NCI-H2227 (cell line): ENCODE measurements around the gene SCUBE2.
"Not testable (repeated sequence)": the region's sequence is repeated elsewhere in the genome, so short reads cannot be mapped to it uniquely, and the experiment has no call there.

Experiments used
- DNase-seq: peaks from one replicate; lab custom pipeline; 2025; ENCODE audit not compliant: unreplicated experiment; lab: John Stamatoyannopoulos, UW

Gene SCUBE2

DNA sequence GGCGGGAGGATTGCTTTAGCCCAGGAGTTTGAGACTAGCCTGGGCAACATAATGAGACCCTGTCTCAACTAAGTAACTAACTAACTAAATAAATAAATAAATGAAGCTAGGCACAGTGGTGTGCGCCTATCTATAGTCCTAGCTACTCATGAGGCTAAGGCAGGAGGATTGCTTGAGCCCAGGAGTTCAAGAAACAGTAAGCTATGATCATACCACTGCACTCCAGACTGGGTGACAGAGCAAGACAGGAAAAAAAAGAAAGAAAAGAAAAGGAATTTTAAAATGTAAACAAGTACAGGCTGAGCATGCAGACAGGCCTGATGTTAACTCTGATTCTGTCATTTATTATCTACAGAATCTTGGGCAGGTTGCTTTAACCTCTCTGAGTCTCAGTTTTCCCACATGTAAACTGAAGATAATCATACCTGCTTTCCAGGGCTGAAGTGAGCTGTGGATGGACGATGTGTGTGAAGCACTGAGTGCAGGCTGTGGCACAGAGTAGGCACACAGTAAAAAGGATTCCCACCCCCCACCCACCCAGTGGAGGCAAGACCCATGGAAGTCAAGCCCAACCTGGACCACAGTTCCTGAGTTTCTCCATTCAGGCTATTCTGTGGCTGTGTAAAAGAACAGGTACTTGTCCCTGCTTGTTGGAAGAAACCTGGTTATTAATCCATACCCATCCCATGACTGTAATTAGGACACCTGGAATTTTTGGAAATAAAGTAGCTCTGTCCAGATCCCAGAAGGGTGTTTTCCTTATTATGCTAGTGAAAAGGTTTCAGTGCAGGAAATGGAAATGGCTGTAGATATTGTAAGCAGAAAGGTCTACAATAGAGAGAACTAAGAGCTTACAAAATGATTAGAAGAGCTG lies 18.7 kb upstream of the SCUBE2 start:
- no peak for DNase-seq

DNA sequence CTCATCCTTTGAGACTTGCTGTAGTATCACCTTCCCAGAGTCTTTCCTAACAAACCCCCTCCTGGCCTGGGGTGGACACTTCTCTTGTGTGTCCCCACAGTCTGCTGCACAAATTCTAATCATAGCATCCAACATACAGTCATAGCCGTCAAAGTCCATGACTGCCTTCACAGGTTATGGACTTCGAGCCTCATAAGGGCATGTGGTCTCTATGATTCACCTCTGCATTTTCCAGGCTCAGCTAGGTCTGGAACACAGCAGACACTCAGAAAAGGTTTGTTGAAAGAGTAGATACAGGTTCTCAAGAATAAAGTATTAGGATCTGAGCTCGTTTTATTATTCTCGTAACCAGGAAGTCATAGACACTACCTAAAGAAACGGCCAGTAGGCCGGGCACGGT lies 13.2 kb upstream of the SCUBE2 start:
- no peak for DNase-seq

DNA sequence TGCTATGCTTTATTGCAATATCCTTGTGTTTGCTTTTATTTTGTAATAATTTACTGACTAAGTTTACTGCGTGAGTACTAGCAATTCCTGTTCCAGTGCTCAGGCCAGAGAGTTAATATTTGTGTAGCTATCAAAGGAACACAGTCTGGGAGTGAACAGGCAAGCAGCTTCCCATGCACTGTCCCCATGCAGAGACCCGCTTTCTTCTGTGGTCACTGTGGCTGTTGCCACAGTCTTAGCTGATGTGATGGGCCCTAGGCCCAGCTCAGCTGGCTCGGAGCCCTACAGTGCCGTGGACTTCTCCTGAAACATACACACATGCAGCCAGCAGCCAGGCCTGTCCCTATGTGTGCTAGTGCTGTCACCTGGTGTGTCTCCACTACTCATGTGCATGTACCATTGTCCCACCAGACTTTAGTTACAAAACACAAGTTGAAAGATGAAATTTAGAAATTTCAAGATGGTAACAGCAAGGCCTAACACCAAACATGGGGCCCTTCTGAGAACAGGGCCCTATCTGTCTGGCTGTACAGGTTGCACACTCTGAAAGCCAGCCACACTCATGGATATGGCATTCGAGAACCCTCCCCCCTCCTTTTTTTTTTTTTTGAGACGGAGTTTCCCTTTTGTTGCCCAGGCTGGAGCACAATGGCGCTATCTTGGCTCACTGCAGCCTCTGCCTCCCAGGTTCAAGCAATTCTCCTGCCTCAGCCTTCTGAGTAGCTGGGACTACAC lies 12.3 kb upstream of the SCUBE2 start:
- DNase-seq = no peak

DNA sequence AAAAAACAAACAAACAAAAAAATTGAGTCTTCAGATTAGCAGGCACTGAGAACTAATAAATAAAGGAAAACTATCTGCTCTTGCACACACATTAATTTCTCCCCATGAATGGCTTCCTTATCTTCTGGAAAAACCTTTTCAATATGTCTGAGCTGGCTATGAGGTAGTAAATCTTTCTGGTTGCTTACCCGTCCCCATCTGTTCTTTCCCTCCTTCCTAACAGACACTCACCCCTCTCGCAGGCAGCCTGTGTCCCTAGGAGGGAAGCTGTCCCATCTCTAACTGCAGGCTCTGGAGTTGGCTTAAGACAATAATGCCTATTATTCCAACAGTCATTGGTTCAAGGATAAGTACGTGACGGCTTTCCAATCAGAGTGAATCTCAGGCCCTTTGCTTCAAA lies 8.2 kb upstream of the SCUBE2 start:
- DNase-seq = no peak

DNA sequence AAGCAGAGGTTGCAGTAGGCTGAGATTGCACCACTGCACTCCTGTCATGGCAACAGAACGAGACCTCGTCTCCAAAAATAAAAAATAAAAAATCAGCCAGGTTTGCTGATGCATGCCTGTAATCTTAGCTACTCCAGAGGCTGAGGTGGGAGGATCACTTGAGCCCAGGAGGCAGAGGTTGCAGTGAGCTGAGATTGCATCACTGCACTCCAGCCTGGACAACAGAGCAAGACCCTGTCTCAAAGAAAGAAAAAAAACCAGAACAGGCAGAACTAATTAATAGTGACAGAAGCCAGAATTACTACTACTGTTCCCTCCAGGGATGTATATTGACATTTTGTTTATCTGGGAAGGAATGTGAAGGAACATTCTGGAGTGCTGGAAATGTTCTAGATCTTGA lies 7.1 kb upstream of the SCUBE2 start:
- not testable (repeated sequence) for DNase-seq

DNA sequence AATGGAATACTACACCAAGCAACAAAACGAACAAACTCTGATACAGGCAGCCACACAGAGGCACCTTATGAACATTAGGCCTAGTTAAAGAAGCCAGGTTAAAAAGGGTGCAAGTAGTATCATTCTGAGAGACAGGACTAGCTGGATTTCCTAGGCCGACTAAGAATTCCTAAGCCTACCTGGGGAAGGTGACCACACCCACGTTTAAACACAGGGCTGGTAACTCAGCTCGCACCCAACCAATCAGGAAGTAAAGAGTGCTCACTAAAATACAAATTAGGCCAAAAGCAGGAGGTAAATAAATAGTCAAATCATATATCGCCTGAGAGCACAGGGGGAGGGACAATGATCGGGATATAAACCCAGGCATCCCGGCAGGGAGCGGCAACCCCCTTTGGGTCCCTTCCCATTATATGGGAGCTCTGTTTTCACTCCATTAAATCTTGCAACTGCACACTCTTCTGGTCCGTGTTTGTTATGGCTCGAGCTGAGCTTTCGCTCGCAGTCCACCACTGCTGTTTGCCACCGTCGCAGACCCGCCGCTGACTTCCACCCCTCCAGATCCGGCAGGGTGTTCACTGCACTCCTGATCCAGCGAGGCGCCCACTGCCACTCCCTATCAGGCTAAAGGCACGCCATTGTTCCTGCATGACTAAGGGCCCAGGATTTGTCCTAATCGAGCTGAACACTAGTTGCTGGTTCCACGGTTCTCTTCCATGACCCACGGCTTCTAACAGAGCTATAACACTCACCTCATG lies 6.0 kb upstream of the SCUBE2 start:
- not testable (repeated sequence) for DNase-seq

DNA sequence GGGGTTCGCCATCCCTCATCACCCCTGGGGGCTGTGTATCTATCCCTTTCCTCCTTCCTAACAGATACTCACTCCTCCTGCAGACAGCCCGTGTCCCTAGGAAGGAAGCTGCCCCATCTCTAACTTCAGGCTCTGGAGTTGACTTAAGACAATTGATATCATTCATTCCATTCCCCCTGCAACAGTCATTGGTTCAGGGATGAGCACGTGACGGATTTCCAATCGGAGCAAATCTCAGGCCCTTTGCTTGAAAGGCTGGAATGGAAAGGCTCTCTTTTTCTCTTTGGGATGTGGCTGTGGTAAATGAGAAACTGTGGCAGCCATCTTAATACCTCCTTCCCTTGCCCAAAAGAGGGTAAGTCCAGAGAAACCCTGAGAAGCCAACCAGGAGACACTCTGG lies 5.0 kb upstream of the SCUBE2 start:
- no peak for DNase-seq

DNA sequence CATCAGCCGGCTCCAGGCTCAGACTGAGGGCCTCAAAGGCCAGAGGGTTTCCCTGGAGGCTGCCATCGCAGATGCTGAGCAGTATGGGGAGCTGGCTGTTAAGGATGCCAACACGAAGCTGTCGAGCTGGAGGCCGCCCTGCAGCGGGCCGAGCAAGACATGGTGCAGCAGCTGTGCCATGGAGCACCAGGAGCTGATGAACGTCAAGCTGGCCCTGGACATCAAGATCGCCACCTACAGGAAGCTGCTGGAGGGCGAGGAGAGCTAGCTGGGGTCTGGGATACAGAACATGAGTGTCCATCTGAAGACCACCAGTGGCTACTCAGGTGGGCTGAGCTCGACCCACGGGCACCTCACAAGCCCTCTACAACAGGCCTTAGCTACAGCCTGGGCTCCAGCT lies 4.0 kb upstream of the SCUBE2 start:
- no peak for DNase-seq

DNA sequence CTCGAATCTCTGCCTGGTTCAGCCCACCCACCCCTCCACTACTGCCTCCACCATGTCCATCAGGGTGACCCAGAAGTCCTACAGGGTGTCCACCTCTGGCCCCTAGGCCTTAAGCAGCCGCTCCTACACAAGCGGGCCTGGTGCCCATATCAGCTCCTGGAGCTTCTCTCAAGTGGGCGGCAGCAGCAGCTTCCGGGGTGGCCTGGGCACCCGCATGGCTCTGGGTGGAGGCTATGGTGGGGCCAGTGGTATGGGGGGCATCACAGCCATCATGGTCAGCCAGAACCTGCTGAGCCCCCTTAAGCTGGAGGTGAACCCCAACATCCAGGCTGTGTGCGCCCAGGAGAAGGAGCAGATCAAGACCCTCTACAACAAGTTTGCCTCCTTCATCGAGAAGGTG lies 3.0 kb upstream of the SCUBE2 start:
- DNase-seq = no peak

DNA sequence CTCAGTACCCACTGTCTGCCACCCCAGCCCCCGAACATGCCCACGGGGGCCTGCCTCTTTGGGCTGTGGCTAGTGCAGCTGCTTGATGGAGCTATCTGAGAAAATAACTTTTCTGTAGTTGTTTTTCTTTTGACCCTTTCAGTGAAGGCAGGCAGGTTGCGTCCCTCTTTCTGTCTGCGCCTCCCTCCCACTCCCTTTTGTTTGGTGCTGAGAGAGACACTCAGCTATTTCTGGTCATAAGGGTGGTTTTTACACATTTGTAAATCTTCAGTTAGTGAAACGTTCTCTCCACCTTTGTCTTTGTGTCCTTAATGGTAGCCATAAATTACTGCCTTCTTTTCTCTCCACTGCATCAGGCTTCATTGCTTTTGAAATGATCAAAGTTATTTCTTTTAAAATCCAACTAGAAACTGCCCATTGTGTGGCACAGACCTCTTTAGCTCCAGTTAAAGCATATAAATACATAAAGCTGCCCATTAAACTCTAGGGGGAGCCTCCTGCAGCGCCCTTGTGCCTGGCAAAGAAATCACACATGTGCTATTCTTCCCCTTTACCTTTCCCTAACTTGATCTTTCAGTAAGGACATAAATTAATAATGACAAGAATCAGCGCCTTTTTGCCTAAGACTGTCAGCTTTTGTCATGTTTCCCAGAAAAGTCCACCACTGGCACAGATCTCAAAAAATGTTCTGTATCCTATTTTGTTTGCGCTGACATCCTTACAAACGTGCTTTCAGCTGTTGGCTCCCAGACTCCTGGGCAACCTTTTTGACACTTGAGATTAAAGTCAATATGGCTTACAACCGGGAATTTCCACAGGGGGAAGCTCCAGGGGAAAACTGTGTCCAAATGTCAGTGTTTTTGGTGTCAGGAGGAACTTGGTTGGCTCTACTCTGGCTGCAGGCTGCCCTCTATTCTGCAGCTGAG lies 1.7 kb upstream of the SCUBE2 start:
- peak; percentile 18 for DNase-seq

DNA sequence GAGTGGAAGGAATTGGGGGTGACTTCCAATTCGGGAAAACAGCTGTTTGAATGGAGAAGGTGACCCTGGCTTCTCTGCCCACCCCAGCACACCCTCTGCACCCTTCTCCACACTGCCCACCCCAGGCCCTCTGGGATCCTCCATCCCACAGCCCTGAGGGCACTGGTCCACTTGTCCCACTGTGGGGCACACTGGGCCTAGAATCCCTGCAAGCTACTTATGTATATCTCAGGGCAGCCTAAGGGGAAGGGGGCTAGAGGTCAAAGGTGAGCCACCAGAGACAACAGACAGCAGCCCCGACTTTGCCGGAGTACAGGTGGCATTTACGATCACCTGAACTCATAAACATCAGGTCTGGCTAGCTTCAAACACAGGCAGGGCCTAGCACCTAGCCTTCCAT lies 673 bp upstream of the SCUBE2 start:
- no peak for DNase-seq

DNA sequence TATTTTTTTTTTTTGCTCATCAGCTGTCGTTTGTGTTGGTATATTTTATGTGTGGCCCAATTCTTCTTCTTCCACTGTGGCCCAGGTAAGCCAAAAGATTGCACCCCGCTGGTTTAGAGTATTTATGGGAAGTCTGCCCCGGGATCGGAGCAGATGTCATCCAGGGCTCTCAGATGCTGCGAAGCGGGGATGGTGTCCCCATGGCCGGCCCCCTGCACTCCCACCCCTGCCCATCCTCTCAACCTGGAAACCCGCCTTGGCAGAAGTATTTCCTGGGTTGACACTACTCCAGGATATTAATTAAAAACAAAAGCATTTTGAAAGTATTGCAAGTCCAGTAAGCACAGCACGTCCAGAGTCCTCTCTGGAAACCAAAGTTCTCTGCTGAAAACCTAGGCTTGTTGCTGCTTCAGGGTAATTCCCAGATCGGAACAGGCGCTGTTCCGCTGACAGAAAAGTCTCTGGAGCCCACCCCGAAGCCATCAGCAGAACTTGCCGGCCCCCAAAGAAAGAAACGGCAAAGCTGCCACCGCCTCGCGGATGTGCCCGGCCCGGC lies 833 bp downstream of the SCUBE2 start:
- DNase-seq = no peak

DNA sequence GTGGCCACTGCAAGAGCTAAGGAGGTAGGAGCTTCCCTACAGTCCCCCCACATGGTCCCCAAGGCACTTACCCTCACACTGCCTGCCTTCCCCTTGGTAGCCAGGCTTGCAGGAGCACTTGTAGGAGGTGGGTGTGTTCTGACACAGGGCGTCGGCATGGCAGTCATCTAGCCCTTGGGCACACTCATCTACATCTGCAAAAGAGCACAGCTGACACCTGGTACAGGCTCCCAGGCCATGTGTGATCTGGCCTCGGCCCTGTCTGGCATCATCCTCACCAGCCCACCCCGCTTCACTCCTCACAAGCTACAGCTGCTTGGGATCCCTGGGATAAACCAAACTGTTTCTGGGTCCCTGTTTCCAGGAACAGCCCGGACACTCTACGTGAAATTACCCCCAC lies 1.8 kb downstream of the SCUBE2 start:
- DNase-seq = no peak

DNA sequence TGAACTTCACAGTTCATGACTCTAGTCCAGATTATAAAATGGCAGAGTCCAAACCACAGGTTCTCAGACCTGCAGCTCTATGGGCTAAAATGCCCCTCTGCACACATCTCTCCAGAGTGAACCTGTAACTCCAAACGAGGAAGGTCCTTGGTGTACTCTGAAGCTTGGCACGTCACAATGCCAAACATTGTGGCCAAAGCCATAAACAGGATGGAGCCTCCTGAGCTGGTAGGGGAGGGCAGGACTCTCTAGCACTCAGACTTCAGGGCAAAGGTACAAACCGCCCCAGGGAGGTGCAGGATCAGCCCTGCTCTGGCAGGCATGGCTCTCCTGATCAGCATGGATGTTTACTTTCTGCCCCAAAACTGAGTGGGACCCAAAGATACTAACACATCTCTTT lies 2.3 kb downstream of the SCUBE2 start:
- no peak for DNase-seq

DNA sequence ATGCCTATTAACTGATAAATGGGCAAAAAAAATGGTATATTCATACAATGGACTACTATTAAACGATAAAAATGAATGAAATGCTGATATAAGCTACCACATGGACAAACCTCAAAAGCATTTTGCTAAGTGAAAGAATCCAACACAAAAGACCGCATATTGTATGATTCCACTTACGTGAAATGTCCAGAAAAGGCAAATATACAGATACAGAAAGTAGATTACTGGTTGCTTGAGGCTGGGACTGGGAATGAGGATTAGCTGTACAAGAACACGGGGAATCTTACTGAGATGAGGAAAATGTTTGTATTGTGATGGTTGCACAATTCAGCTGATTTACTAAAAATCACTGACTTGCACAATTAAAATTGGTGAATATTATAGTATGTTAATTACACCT lies 8.8 kb downstream of the SCUBE2 start:
- no peak for DNase-seq

DNA sequence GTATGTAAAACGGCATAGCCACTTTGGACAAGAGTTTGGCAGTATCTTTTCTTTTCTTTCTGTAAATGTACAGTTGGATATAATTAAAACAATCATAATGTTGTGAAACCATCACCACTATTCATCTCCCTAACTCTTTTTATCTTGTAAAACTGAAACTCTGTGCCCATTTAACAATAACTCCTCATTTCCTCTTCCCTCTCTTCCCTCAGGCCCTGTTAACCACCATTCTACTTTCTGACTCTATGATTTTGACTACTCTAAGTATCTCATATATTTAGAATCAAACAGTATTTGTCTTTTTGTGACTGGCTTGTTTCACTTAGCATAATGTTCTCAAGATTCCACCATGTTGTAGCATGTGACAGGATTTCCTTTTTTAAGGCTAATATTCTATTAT lies 10.2 kb downstream of the SCUBE2 start:
- DNase-seq = no peak

DNA sequence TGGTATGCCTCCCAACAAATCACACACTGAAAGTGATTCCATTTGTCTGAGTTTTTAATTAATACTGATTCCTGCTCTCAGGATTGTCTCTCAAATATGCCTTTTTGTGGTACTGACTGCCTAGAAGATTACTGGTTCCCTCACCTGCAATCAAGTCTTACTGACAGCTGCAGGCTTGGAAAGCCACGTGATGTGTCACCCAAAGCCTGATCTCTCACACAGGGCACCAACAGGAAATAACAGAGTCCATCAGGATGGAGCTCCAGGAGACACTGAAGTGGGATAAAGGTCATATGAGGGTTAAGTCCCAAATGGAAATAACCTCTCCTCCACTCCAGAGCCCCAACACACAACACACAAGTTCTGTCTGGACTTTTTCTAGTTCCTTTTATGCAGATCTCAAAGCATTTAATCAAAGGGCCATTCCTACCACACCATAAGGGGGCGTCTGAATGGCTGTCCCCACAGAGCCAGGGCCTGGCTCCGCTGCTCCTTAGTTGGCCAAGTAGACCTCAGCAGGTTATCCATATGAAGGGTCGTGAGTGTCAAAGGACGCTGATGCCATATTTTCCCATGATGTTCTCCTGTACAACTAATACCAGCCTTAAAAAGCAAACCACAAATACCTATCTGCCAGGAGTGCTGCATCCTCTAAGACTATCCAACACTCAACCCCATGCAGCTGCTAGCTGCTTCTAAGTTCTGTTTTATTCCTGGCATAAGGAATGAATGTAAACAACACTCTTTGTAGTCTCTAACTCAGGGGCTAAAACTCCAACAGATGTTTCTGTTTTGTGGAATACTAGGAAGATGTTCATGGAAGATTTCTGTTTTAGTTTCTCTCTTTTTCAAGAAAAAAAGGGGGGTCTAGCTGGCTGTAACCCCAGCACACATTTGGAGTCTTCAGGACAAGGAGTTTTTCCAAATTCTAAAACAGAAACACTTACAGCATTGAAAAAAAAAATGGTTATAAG lies 13.0 kb downstream of the SCUBE2 start:
- no peak for DNase-seq

DNA sequence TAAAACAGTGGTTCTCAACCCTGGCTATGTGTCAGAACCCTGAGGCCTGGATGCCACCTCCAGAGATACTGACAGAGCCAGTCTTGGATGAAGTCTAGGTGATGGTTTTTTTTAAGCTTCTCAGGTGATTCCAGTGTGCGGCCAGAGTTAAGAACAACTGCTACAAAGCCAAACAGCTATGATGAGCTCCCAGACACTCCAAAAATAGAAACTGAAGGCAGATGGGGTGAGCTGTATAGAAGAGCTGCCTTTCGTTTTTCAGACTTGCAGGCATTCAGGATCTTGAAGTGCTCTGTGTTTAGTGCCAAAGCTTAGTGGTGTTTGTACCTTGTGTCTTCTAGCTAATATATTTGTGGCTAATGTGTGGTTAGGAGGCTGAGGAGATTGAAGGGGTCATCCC lies 14.2 kb downstream of the SCUBE2 start:
- DNase-seq = no peak

DNA sequence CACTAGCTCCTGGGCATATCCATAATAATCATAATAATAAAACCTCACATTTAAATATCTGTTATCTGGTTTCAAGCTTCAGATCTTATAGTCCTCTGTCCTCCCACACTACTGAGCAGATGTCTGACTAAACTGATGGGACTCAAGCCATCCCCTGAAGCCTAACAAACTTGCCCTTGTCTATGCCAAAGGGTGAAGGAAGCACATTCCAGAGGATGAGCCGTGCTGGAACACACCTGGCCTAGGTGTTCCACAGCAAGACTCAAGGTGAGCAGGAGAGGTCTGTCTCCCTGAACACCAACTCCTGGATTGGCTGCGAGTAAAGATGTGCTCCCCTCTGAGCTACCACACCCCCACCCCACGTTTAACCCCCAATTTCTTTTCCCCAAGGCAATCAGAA lies 14.7 kb downstream of the SCUBE2 start:
- no peak for DNase-seq
